GM12864 (cell line): ENCODE data around the gene RRP36.
"Not testable (repeated sequence)": the region's sequence is repeated elsewhere in the genome, so short reads cannot be mapped to it uniquely, and the experiment has no call there.

Experiments
- DNase-seq: peaks from one replicate; pipeline ENCODE4 v3.0.0-alpha.2; 2011; ENCODE audit warnings: low read depth
- H3K4me3 ChIP-seq: 2 replicates; pipeline ENCODE4 v1.5.1; 2011; ENCODE audit warnings: mild to moderate bottlenecking, low read depth, low read length, control low read depth
- TF ChIP-seq, protein P1 (sequence below): IDR thresholded peaks from 2 replicates; pipeline ENCODE4 v1.5.1; 2011; ENCODE audit warnings: low read depth, mild to moderate bottlenecking, moderate library complexity, low read length, control low read depth, inconsistent platforms; ENCODE audit errors: missing control alignments

RRP36 gene

GRCh38 chr6:43037706-43038105, 16.3 kb downstream of the RRP36 start:
- TF ChIP-seq, protein P1, sequence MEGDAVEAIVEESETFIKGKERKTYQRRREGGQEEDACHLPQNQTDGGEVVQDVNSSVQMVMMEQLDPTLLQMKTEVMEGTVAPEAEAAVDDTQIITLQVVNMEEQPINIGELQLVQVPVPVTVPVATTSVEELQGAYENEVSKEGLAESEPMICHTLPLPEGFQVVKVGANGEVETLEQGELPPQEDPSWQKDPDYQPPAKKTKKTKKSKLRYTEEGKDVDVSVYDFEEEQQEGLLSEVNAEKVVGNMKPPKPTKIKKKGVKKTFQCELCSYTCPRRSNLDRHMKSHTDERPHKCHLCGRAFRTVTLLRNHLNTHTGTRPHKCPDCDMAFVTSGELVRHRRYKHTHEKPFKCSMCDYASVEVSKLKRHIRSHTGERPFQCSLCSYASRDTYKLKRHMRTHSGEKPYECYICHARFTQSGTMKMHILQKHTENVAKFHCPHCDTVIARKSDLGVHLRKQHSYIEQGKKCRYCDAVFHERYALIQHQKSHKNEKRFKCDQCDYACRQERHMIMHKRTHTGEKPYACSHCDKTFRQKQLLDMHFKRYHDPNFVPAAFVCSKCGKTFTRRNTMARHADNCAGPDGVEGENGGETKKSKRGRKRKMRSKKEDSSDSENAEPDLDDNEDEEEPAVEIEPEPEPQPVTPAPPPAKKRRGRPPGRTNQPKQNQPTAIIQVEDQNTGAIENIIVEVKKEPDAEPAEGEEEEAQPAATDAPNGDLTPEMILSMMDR, result no peak
- no peak for DNase-seq

DNA sequence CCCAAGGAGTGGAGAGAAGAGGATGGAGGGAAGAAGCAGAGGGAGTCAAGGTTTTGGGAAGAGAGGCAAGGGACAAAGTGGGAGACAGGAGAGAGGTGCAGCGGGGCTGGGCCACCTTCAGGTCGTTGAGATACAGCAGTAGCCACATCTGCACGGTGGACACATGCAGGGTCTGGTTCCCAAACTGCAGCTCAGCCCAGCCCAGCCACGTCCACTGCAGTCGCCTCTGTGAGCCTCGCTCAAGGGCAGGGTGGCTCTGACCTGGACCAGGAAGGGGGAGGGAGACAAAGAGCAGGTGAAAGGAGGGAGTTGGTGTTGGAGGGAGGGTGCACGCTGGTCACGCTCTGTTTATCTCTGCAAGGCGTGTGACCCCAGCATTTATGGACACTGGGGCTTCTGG, 17.3 kb downstream of the RRP36 start:
- DNase-seq, result no peak
- TF ChIP-seq, protein P1, result no peak
- H3K4me3 ChIP-seq, result no peak overlapping the region

More at GRCh38 chr6:43037706-43038105, 16.3 kb downstream of the RRP36 start:
- no peak overlapping the region for H3K4me3 ChIP-seq

GRCh38 chr6:43040542-43041257, 19.3 kb downstream of the RRP36 start:
- DNase-seq, result no peak
- H3K4me3 ChIP-seq, result no peak overlapping the region
- TF ChIP-seq, protein P1, result no peak

GRCh38 chr6:43041475-43041874, 20.1 kb downstream of the RRP36 start:
- not testable (repeated sequence) for H3K4me3 ChIP-seq, DNase-seq

- no peak overlapping the region for H3K4me3 ChIP-seq
- no peak for DNase-seq
- TF ChIP-seq, protein P1, result no peak
These were observed 21.9 kb downstream of the RRP36 start for GRCh38 chr6:43043310-43043709.

GRCh38 chr6:43045371-43045930, 24.0 kb downstream of the RRP36 start:
- no peak for DNase-seq
- TF ChIP-seq, protein P1, result no peak
- H3K4me3 ChIP-seq, result no peak overlapping the region

- no peak for DNase-seq
- TF ChIP-seq, protein P1, result no peak
- H3K4me3 ChIP-seq, result no peak overlapping the region
These were observed 26.6 kb downstream of the RRP36 start for GRCh38 chr6:43047998-43048397.
